ENCODE data around the gene KIF21B. TPM values are rescaled to one million over a fixed set of nuclear protein-coding genes. Genes with fewer than 3 reads are reported as not detected.

Gene KIF21B
- total and polyA plus RNA-seq, 2 donors, result 7.3 to 8.2 TPM

DNA sequence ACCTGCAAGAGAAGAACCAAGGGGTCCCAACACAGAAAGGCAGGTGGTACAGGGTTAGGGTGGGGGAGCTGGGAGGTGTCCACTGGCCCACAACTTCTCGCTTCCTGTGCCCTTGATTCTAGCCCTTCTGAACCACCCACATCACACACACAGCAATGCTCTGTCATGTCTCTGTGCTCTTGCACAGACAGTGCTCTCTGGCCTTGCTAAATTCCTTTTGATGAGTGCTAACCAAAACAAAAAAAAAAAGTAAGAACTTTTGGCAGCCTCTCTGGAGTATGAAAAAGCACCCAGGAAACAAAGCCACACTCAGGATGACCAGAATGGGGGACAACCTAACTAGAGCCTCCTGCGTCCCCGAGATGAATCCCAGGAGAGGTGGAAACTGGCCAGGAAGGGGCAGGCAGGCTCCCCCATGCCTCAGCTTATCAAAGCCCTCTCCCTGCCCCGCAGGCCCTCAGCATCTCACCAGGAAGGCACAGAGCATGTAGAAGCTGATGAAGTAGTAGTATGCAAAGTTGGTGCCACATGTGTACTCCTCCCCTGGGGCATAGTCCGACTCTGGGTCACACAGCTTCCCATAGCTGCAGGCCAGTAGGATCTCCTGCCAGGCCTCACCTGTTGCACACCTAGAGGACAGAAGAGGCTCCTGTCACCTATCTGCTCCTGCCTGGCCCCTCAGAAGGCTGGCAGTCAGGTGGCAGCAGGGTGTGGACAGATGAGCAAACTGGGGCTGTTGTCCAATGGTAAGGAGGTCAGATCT lies 27.2 kb upstream of the KIF21B start:
- Histone ChIP-seq H3K9me3 (ENCODE audit: control insufficient read depth in 2 of 2, insufficient read depth in 1 of 2, low read length in 1 of 2) (no peaks in the 10 kb centered on the region), H3K27ac (ENCODE audit: low read depth in 1 of 2, low read length in 1 of 2) (no peak overlapping the region), H3K36me3 (ENCODE audit: control insufficient read depth in 2 of 2, insufficient read depth in 2 of 2, low read length in 1 of 2) (no peaks in the 10 kb centered on the region), H3K4me1 (ENCODE audit: control insufficient read depth in 2 of 2, insufficient read depth in 2 of 2, low read length in 2 of 2) (peaks cover 0 to 2% of the 10 kb centered on the region in 2 donors), H3K27me3 (ENCODE audit: control insufficient read depth in 2 of 2, insufficient read depth in 1 of 2, low read length in 1 of 2) (peaks cover 0 to 9% of the 10 kb centered on the region in 2 donors), H3K4me3 (ENCODE audit: low read length in 2 of 2) (no peak overlapping the region)
- 90% methylated on average over 5 of the region's 5 CpGs for WGBS
- DNase-seq (ENCODE audit: low read depth in 6 of 9, low spot score in 9 of 9), result no peak

DNA sequence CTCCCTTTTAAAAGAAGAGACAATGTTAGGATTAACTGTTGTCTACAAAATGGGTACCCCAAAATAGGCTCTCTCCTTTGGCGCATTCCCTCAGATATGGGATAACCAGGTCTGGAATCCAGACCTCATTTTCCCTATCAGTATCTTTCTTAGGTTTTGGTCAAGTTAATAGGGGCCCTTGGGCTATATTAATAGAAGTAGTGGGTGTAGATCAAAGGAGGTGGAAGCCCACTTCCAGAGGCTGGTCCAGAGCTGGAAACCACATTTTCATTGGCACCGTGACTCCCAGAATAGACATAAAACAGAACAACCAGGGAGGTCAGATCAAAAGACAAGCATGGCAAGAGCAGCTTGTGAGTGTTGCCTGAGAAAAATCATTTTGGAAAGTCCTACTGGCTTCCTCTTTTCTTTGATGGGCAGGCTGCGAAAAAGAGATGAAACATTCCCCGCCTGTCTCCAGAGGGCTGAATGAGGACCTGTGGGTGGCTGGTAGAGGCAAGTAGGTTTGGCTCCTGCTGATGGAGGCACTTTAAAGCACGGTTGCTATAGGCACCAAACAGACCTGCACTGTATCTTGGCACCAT lies 25.8 kb upstream of the KIF21B start:
- Histone ChIP-seq H3K4me3 (ENCODE audit: low read length in 2 of 2) (no peak overlapping the region), H3K4me1 (ENCODE audit: control insufficient read depth in 2 of 2, insufficient read depth in 2 of 2, low read length in 2 of 2) (no peaks in the 10 kb centered on the region), H3K27me3 (ENCODE audit: control insufficient read depth in 2 of 2, insufficient read depth in 1 of 2, low read length in 1 of 2) (peaks cover 0 to 9% of the 10 kb centered on the region in 2 donors), H3K9me3 (ENCODE audit: control insufficient read depth in 2 of 2, insufficient read depth in 1 of 2, low read length in 1 of 2) (no peaks in the 10 kb centered on the region), H3K27ac (ENCODE audit: low read depth in 1 of 2, low read length in 1 of 2) (no peak overlapping the region), H3K36me3 (ENCODE audit: control insufficient read depth in 2 of 2, insufficient read depth in 2 of 2, low read length in 1 of 2) (no peaks in the 10 kb centered on the region)
- WGBS, result 89% methylated on average over 5 of the region's 5 CpGs
- no peak for DNase-seq (ENCODE audit: low read depth in 6 of 9, low spot score in 9 of 9)

DNA sequence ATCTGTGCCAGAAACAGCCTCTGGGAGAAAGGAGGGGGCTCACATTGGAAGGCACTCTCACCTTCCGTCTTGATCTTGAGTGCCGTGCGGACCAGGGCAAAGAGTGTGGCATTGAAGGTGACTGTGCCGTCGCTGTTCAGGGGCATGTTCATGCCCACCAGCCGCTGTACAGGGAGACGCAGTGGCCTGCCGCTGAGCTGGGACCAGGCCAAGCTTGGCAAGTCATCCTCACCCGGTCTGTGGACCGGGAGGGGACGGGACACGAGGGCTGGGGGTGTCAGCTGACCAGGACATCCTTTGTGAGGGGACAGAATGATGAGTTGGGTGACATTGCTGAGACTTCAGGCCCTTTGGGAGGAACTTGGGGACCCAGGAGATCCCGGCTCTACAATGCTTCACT lies 25.0 kb upstream of the KIF21B start:
- no peak for DNase-seq (ENCODE audit: low read depth in 6 of 9, low spot score in 9 of 9)
- Histone ChIP-seq H3K27me3 (ENCODE audit: control insufficient read depth in 2 of 2, insufficient read depth in 1 of 2, low read length in 1 of 2) (peaks cover 0 to 8% of the 10 kb centered on the region in 2 donors), H3K9me3 (ENCODE audit: control insufficient read depth in 2 of 2, insufficient read depth in 1 of 2, low read length in 1 of 2) (no peaks in the 10 kb centered on the region), H3K36me3 (ENCODE audit: control insufficient read depth in 2 of 2, insufficient read depth in 2 of 2, low read length in 1 of 2) (no peaks in the 10 kb centered on the region), H3K27ac (ENCODE audit: low read depth in 1 of 2, low read length in 1 of 2) (no peak overlapping the region), H3K4me1 (ENCODE audit: control insufficient read depth in 2 of 2, insufficient read depth in 2 of 2, low read length in 2 of 2) (no peaks in the 10 kb centered on the region), H3K4me3 (ENCODE audit: low read length in 2 of 2) (no peak overlapping the region)
- WGBS, result 95% methylated on average over 13 of the region's 13 CpGs

DNA sequence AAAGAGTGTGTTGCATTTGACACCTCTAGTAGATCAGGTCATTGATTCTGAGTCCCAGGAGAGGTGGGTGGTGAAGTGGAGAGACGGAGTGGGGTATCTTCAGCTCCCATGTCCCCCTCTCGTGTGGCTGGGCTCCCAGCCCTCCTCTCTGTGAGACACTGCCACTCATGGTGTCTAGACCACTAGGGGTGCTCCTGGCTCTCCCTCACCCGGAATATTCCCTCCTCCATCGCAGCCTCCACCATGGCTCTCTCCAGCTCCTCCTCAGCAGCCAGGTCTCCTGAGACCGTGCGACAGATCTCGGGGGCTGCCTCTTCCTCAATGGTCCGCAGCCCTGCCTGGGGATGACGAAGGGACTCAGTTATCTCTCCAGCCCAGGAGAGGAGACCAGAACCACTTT lies 20.6 kb upstream of the KIF21B start:
- WGBS, result 93% methylated on average over 9 of the region's 9 CpGs
- Histone ChIP-seq H3K4me1 (ENCODE audit: control insufficient read depth in 2 of 2, insufficient read depth in 2 of 2, low read length in 2 of 2) (peaks cover 0 to 4% of the 10 kb centered on the region in 2 donors), H3K4me3 (ENCODE audit: low read length in 2 of 2) (no peak overlapping the region), H3K9me3 (ENCODE audit: control insufficient read depth in 2 of 2, insufficient read depth in 1 of 2, low read length in 1 of 2) (no peaks in the 10 kb centered on the region), H3K27ac (ENCODE audit: low read depth in 1 of 2, low read length in 1 of 2) (no peak overlapping the region), H3K36me3 (ENCODE audit: control insufficient read depth in 2 of 2, insufficient read depth in 2 of 2, low read length in 1 of 2) (no peaks in the 10 kb centered on the region), H3K27me3 (ENCODE audit: control insufficient read depth in 2 of 2, insufficient read depth in 1 of 2, low read length in 1 of 2) (peaks cover 0 to 7% of the 10 kb centered on the region in 2 donors)
- no peak for DNase-seq (ENCODE audit: low read depth in 6 of 9, low spot score in 9 of 9)

DNA sequence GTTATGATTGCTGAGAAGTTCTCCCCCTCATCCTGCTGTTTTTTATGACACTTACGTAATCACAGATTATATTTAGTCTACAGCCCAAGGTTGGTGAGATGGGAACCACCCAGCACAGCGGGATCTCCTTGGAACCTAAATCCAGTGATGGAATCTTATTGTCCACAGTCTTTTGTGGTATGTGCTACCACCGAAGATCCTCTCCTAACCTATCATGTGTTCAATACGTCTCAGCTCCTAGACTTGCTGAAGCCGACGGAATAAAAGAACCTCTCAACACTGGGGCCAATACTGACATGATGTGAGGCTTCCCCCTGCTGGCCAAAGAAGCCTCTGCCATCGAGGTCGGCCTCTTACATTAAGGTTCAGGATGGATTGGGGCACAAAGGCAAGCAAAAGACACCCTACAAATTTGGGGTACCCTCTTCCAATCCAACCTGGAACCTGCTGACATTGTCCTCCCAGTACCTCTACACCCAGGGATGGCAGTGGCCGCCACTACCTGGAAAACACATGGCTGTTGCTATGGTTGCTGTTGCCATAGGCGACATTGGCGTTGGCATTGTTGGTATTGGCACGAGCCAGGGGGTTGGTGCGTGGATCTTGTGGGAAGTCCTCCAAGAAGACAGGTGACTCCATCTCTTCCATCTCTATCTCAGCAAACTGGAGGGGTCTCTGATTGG lies 19.4 kb upstream of the KIF21B start:
- no peak overlapping the region for H3K27ac ChIP-seq (ENCODE audit: low read depth in 1 of 2, low read length in 1 of 2)
- peaks cover 0 to 2% of the 10 kb centered on the region in 2 donors for H3K27me3 ChIP-seq (ENCODE audit: control insufficient read depth in 2 of 2, insufficient read depth in 1 of 2, low read length in 1 of 2)
- 45% methylated on average over 13 of the region's 13 CpGs for WGBS
- no peaks in the 10 kb centered on the region for H3K9me3 ChIP-seq (ENCODE audit: control insufficient read depth in 2 of 2, insufficient read depth in 1 of 2, low read length in 1 of 2)
- H3K4me3 ChIP-seq (ENCODE audit: low read length in 2 of 2), result no peak overlapping the region
- DNase-seq (ENCODE audit: low read depth in 6 of 9, low spot score in 9 of 9), result peak in 8 of 9 donors; percentile 26 to 82 (median 62)
- peaks cover 0 to 4% of the 10 kb centered on the region in 2 donors for H3K4me1 ChIP-seq (ENCODE audit: control insufficient read depth in 2 of 2, insufficient read depth in 2 of 2, low read length in 2 of 2)
- H3K36me3 ChIP-seq (ENCODE audit: control insufficient read depth in 2 of 2, insufficient read depth in 2 of 2, low read length in 1 of 2), result no peaks in the 10 kb centered on the region

DNA sequence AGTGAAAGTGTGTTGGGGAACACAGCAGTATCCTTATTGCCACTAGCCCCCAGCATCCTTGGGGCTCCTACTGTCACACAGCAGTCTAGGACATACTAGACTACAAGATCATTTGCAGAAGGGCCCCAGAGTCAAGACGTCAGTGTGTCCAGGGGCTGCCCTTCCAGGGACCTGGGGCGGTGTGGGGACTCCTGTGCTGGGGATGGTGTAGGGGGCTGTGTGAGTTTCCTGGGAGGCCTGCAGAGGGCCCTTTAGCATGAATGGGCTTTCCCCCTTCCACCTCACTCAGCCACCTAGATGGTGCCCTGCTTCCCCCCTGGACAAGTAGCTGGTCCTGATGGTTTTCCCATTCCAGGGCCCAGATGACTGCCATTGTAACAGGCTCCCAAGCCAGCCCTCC lies 17.5 kb upstream of the KIF21B start:
- WGBS, result 99% methylated on average over 2 of the region's 2 CpGs
- Histone ChIP-seq H3K4me1 (ENCODE audit: control insufficient read depth in 2 of 2, insufficient read depth in 2 of 2, low read length in 2 of 2) (peaks cover 0 to 4% of the 10 kb centered on the region in 2 donors), H3K27ac (ENCODE audit: low read depth in 1 of 2, low read length in 1 of 2) (no peak overlapping the region), H3K36me3 (ENCODE audit: control insufficient read depth in 2 of 2, insufficient read depth in 2 of 2, low read length in 1 of 2) (no peaks in the 10 kb centered on the region), H3K4me3 (ENCODE audit: low read length in 2 of 2) (no peak overlapping the region), H3K9me3 (ENCODE audit: control insufficient read depth in 2 of 2, insufficient read depth in 1 of 2, low read length in 1 of 2) (no peaks in the 10 kb centered on the region), H3K27me3 (ENCODE audit: control insufficient read depth in 2 of 2, insufficient read depth in 1 of 2, low read length in 1 of 2) (peaks cover 0 to 4% of the 10 kb centered on the region in 2 donors)
- DNase-seq (ENCODE audit: low read depth in 6 of 9, low spot score in 9 of 9), result no peak

DNA sequence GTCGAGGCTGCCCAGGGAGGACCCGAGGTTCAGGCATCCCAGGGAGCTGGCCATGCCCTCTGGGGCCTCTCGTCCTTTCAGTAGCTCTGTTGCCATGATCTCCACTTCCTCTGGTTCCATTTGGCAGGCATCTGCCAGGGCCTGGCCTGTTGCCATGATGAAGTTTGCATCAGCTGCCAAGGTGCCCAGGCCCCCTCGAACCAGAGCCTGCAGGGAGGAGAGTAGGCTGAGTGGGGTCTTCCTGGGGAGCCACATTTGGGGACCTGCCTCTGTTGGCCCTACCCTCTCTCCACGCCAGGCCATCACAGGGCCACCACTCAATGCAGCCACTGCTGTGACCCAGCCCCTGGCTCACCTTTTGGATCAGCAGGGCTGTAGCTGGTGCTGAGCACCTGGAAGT lies 16.4 kb upstream of the KIF21B start:
- H3K27me3 ChIP-seq (ENCODE audit: control insufficient read depth in 2 of 2, insufficient read depth in 1 of 2, low read length in 1 of 2), result peaks cover 0 to 4% of the 10 kb centered on the region in 2 donors
- H3K9me3 ChIP-seq (ENCODE audit: control insufficient read depth in 2 of 2, insufficient read depth in 1 of 2, low read length in 1 of 2), result no peaks in the 10 kb centered on the region
- H3K4me3 ChIP-seq (ENCODE audit: low read length in 2 of 2), result no peak overlapping the region
- 92% methylated on average over 5 of the region's 5 CpGs for WGBS
- peaks cover 0 to 4% of the 10 kb centered on the region in 2 donors for H3K4me1 ChIP-seq (ENCODE audit: control insufficient read depth in 2 of 2, insufficient read depth in 2 of 2, low read length in 2 of 2)
- no peak for DNase-seq (ENCODE audit: low read depth in 6 of 9, low spot score in 9 of 9)
- H3K36me3 ChIP-seq (ENCODE audit: control insufficient read depth in 2 of 2, insufficient read depth in 2 of 2, low read length in 1 of 2), result no peaks in the 10 kb centered on the region
- H3K27ac ChIP-seq (ENCODE audit: low read depth in 1 of 2, low read length in 1 of 2), result no peak overlapping the region

DNA sequence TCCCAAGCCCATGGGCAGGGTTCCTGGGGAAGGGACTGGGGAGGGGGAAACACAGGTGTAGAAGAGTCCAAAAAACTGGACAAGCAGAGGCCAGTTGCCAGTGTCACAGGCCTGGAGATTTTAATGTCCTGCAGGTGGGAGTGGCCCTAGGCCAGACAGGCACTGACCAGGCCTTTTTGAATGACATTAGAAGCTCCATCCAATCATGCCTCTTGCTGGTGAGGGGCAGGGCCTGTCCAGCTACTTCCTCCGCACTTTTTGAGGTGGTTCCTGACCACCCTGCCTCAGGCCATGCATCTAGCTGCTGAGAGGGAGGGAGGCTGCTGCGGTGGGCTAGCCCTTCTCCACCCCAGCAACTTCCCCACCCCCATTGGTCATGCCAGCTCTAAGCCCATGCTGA lies 15.9 kb upstream of the KIF21B start:
- no peaks in the 10 kb centered on the region for H3K9me3 ChIP-seq (ENCODE audit: control insufficient read depth in 2 of 2, insufficient read depth in 1 of 2, low read length in 1 of 2)
- peaks cover 0 to 4% of the 10 kb centered on the region in 2 donors for H3K4me1 ChIP-seq (ENCODE audit: control insufficient read depth in 2 of 2, insufficient read depth in 2 of 2, low read length in 2 of 2)
- no peak overlapping the region for H3K4me3 ChIP-seq (ENCODE audit: low read length in 2 of 2)
- no peaks in the 10 kb centered on the region for H3K36me3 ChIP-seq (ENCODE audit: control insufficient read depth in 2 of 2, insufficient read depth in 2 of 2, low read length in 1 of 2)
- WGBS, result 96% methylated on average over 2 of the region's 2 CpGs
- no peak for DNase-seq (ENCODE audit: low read depth in 6 of 9, low spot score in 9 of 9)
- peaks cover 0 to 4% of the 10 kb centered on the region in 2 donors for H3K27me3 ChIP-seq (ENCODE audit: control insufficient read depth in 2 of 2, insufficient read depth in 1 of 2, low read length in 1 of 2)
- H3K27ac ChIP-seq (ENCODE audit: low read depth in 1 of 2, low read length in 1 of 2), result no peak overlapping the region
